ENCODE measurements around the gene FRYL. TPM values are rescaled to one million over a fixed set of nuclear protein-coding genes. Genes with fewer than 3 reads are reported as not detected.
A peak's percentile ranks its signal among the peaks of the same experiment; 100 is the strongest.

Gene FRYL
- polyA plus RNA-seq, 3 donors: 10.8 to 15.8 (median 14.4) TPM

GRCh38 chr4:48589098-48589445 lies 191.0 kb downstream of the FRYL start:
- Histone ChIP-seq H4K20me1 (ENCODE audit: insufficient read depth, low read length) (peaks cover 4% of the 10 kb centered on the region), H3K79me2 (ENCODE audit: insufficient read depth, low read length) (no peaks in the 10 kb centered on the region), H3K4me3 (replicated peaks in 1 of 3; ENCODE audit: low read depth in 2 of 3, low read length in 3 of 3) (no peak overlapping the region), H3K27me3 (ENCODE audit: control insufficient read depth in 2 of 2, insufficient read depth in 2 of 2, low read length in 2 of 2) (no peaks in the 10 kb centered on the region), H3K9me3 (replicated peaks in 1 of 2; ENCODE audit: control insufficient read depth in 1 of 2, insufficient read depth in 1 of 2, low read length in 2 of 2) (no peaks in the 10 kb centered on the region), H3K9ac (ENCODE audit: insufficient read depth, low read length, poor library complexity, severe bottlenecking) (no peak overlapping the region), H2AFZ (ENCODE audit: insufficient read depth, low read depth, low read length, poor library complexity, severe bottlenecking) (no peak overlapping the region), H3K4me2 (replicated peaks; ENCODE audit: extremely low read depth, low read length, poor library complexity, severe bottlenecking) (no peak overlapping the region), H3K36me3 (replicated peaks in 1 of 2; ENCODE audit: control insufficient read depth in 1 of 2, insufficient read depth in 2 of 2, low read length in 2 of 2) (peaks cover 43 to 77% of the 10 kb centered on the region in 2 donors), H3K4me1 (ENCODE audit: control insufficient read depth in 1 of 2, insufficient read depth in 2 of 2, low read length in 2 of 2) (peaks cover 15 to 18% of the 10 kb centered on the region in 2 donors), H3K27ac (ENCODE audit: low read depth in 1 of 2, low read length in 2 of 2) (peak overlapping the region in 1 of 2 donors; percentile 67)
- peaks cover 12% of the 10 kb centered on the region for H3K4me1 Mint-ChIP-seq
- no peak for TF ChIP-seq CTCF (IDR thresholded peaks at IDR 0.05)
- WGBS (ENCODE audit: insufficient coverage): no CpG with 5 or more reads among the region's 1 CpG
- no peak overlapping the region for H3K4me3 Mint-ChIP-seq
- intact Hi-C loops (cut with micrococcal nuclease): no loop called here
- H3K36me3 Mint-ChIP-seq: peaks cover 55 to 73% of the 10 kb centered on the region in 2 donors
- H3K27ac Mint-ChIP-seq: peak overlapping the region in 5 of 7 donors; percentile 6 to 80 (median 39)
- H3K9me3 Mint-ChIP-seq: no peaks in the 10 kb centered on the region
- H3K27me3 Mint-ChIP-seq (ENCODE audit: low read depth in 3 of 3): peaks cover 0 to 3% (median 0%) of the 10 kb centered on the region in 3 donors
- DNase-seq: peak in 1 of 3 donors; percentile 52

- H2AFZ ChIP-seq (ENCODE audit: insufficient read depth, low read depth, low read length, poor library complexity, severe bottlenecking): no peak overlapping the region
- peak overlapping the region; percentile 5 for H3K4me2 ChIP-seq (replicated peaks; ENCODE audit: extremely low read depth, low read length, poor library complexity, severe bottlenecking)
- 63% methylated on average over 2 of the region's 3 CpGs for WGBS (ENCODE audit: insufficient coverage)
- H3K79me2 ChIP-seq (ENCODE audit: insufficient read depth, low read length): no peaks in the 10 kb centered on the region
- H3K4me3 Mint-ChIP-seq: peak overlapping the region in 1 of 2 donors; percentile 25
- peak overlapping the region; percentile 35 to 80 (median 75) for H3K27ac Mint-ChIP-seq
- no peaks in the 10 kb centered on the region for H3K9me3 Mint-ChIP-seq
- no peak overlapping the region for H3K9ac ChIP-seq (ENCODE audit: insufficient read depth, low read length, poor library complexity, severe bottlenecking)
- H3K4me1 Mint-ChIP-seq: peaks cover 12% of the 10 kb centered on the region
- no peaks in the 10 kb centered on the region for H3K9me3 ChIP-seq (replicated peaks in 1 of 2; ENCODE audit: control insufficient read depth in 1 of 2, insufficient read depth in 1 of 2, low read length in 2 of 2)
- intact Hi-C loops (cut with micrococcal nuclease): no loop called here
- no peak for TF ChIP-seq CTCF (IDR thresholded peaks at IDR 0.05)
- H3K27me3 ChIP-seq (ENCODE audit: control insufficient read depth in 2 of 2, insufficient read depth in 2 of 2, low read length in 2 of 2): no peaks in the 10 kb centered on the region
- peaks cover 4% of the 10 kb centered on the region for H4K20me1 ChIP-seq (ENCODE audit: insufficient read depth, low read length)
- peaks cover 41 to 80% of the 10 kb centered on the region in 2 donors for H3K36me3 ChIP-seq (replicated peaks in 1 of 2; ENCODE audit: control insufficient read depth in 1 of 2, insufficient read depth in 2 of 2, low read length in 2 of 2)
- H3K36me3 Mint-ChIP-seq: peaks cover 56 to 75% of the 10 kb centered on the region in 2 donors
- peaks cover 0 to 2% (median 0%) of the 10 kb centered on the region in 3 donors for H3K27me3 Mint-ChIP-seq (ENCODE audit: low read depth in 3 of 3)
- no peak overlapping the region for H3K4me3 ChIP-seq (replicated peaks in 1 of 3; ENCODE audit: low read depth in 2 of 3, low read length in 3 of 3)
- peak in 1 of 3 donors; percentile 44 for DNase-seq
- H3K4me1 ChIP-seq (ENCODE audit: control insufficient read depth in 1 of 2, insufficient read depth in 2 of 2, low read length in 2 of 2): peaks cover 15 to 18% of the 10 kb centered on the region in 2 donors
- H3K27ac ChIP-seq (ENCODE audit: low read depth in 1 of 2, low read length in 2 of 2): peak overlapping the region in 1 of 2 donors; percentile 64
These were observed 191.6 kb downstream of the FRYL start for GRCh38 chr4:48588230-48589097.

All from CD14-positive monocyte (primary cell).